Measurements from ENCODE around the gene RHO. TPM values are rescaled to one million over a fixed set of nuclear protein-coding genes. Genes with fewer than 3 reads are reported as not detected.
"Not testable (repeated sequence)": the region's sequence is repeated elsewhere in the genome, so short reads cannot be mapped to it uniquely, and the experiment has no call there.

RHO gene
- total and polyA plus RNA-seq, 2 experiments from 2014 or later = 0.19 TPM; not detected in 1

DNA sequence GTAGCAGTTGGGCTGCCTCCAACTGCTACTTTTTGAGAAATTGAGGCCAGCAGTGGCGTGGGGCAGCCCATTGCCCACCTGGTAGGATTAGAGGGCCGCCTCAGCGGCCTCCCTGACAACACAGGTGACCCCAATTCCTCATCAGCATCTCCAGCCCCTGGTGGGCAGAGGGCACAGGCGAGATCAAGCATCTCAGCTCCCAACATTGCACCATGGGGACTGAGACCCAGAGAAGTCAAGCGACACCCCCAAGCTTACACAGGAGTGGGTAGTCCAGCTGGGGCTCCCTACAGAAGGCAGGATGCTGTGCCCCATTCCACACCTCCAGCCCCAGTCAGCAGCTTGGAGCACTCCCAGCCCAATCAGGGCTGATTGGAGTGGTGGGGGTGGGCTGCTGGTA, 14.3 kb downstream of the RHO start:
- H3K27me3 ChIP-seq = no peaks in the 10 kb centered on the region

DNA sequence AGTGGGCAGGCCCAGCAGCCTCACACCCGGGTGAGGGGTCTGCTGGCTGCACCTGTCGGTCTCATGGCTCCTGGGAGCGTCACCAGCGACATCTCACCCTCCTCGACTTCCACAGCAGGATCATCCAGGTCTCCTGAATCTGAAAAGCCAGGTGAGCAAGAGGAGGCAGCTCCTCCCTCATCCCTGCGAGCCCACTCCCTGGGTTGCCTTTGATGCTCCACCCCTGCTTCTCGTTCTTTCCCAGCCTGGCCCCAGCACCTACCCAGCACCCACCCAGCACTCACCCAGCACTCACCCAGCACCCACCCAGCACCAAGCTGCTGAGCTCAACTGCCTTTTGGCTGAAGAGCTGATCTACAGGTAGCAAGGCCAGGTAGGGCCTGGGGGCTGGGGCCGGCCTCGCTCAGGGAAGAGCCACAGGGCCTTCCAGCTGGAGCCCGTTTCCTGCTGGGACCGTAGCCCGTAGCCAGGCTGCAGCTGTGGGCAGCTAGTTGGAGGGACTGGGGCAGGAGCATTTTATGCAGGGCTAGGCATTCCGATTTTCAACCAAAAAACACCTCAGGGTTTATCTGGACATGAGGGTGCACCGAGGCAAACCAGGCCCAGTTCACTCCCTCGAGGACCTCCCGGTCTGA, 14.8 kb downstream of the RHO start, which contains the start of gene H1-8:
Gene H1-8, plus strand, starts transcription at position 20 of the 635 bp plus-strand sequence. Its CDS starts 44 bp downstream, at position 64.
- 85% methylated on average over 16 of the region's 16 CpGs for WGBS (ENCODE audit: low lambda C conversion rate, missing lambda C conversion rate)
- no peaks in the 10 kb centered on the region for H3K27me3 ChIP-seq
- no peaks in the 10 kb centered on the region for H3K36me3 ChIP-seq (replicated peaks; ENCODE audit: insufficient read depth, low read depth)
- no peaks in the 10 kb centered on the region for H4K20me1 ChIP-seq (ENCODE audit: insufficient read depth, poor library complexity, severe bottlenecking)
- H2AFZ ChIP-seq = no peak within 1 kb of the TSS
- H3K27ac ChIP-seq = no peak within 1 kb of the TSS
- no peak within 1 kb of the TSS for H3K4me2 ChIP-seq
- H3K79me2 ChIP-seq = no peaks in the 10 kb centered on the region
- DNase-seq (ENCODE audit: low spot score) = no peak
- peaks cover 10% of the 10 kb centered on the region for H3K4me1 ChIP-seq (ENCODE audit: insufficient read depth)
- H3K9me3 ChIP-seq (ENCODE audit: low read depth) = no peaks in the 10 kb centered on the region
- no peak within 1 kb of the TSS for H3K4me3 ChIP-seq
- no peaks in the 10 kb centered on the region for H3K9me2 ChIP-seq (replicated peaks; ENCODE audit: insufficient read depth)
- TF ChIP-seq EZH2phosphoT487 (IDR thresholded peaks at IDR 0.05; ENCODE audit: low read depth, severe bottlenecking, unreplicated experiment) (no peak), EZH2 (IDR thresholded peaks at IDR 0.05; ENCODE audit: borderline replicate concordance) (no peak)
- TF ChIP-seq, protein P1, sequence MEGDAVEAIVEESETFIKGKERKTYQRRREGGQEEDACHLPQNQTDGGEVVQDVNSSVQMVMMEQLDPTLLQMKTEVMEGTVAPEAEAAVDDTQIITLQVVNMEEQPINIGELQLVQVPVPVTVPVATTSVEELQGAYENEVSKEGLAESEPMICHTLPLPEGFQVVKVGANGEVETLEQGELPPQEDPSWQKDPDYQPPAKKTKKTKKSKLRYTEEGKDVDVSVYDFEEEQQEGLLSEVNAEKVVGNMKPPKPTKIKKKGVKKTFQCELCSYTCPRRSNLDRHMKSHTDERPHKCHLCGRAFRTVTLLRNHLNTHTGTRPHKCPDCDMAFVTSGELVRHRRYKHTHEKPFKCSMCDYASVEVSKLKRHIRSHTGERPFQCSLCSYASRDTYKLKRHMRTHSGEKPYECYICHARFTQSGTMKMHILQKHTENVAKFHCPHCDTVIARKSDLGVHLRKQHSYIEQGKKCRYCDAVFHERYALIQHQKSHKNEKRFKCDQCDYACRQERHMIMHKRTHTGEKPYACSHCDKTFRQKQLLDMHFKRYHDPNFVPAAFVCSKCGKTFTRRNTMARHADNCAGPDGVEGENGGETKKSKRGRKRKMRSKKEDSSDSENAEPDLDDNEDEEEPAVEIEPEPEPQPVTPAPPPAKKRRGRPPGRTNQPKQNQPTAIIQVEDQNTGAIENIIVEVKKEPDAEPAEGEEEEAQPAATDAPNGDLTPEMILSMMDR (IDR thresholded peaks at IDR 0.05; ENCODE audit: poor library complexity) = no peak

More for the DNA sequence above, 14.3 kb downstream of the RHO start:
- DNase-seq (ENCODE audit: low spot score) = no peak
- Histone ChIP-seq H4K20me1 (ENCODE audit: insufficient read depth, poor library complexity, severe bottlenecking) (no peaks in the 10 kb centered on the region), H3K4me3 (no peak overlapping the region), H3K9me3 (ENCODE audit: low read depth) (no peaks in the 10 kb centered on the region), H3K9me2 (replicated peaks; ENCODE audit: insufficient read depth) (no peaks in the 10 kb centered on the region), H3K27ac (no peak overlapping the region), H3K4me2 (no peak overlapping the region), H2AFZ (no peak overlapping the region), H3K4me1 (ENCODE audit: insufficient read depth) (peaks cover 10% of the 10 kb centered on the region), H3K79me2 (no peaks in the 10 kb centered on the region), H3K36me3 (replicated peaks; ENCODE audit: insufficient read depth, low read depth) (no peaks in the 10 kb centered on the region)
- 93% methylated on average over 5 of the region's 5 CpGs for WGBS (ENCODE audit: low lambda C conversion rate, missing lambda C conversion rate)
- TF ChIP-seq, protein P1 (IDR thresholded peaks at IDR 0.05; ENCODE audit: poor library complexity) = no peak
- no peak for TF ChIP-seq EZH2phosphoT487 (IDR thresholded peaks at IDR 0.05; ENCODE audit: low read depth, severe bottlenecking, unreplicated experiment)
- no peak for TF ChIP-seq EZH2 (IDR thresholded peaks at IDR 0.05; ENCODE audit: borderline replicate concordance)

DNA sequence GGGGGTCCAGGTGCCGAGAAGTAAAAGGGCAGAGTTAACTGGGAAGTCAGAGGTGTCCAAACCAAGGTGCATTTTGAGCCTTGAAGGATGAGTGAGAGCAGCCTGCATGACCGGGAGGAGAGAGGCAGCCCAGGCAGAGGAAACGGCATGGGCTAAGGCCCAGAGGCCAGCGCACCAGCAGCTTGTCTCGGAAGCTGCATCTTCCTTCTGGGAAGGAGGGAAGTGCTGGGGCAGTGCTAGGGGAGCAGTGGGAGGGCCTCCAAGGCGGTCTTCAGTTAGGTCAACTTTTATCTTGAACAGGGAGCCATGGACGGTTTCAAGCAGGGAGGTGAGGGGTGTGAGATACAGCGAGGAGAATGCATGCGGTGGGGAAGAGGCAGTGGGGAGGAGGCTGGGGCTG, 15.6 kb downstream of the RHO start:
- no peaks in the 10 kb centered on the region for H3K79me2 ChIP-seq
- H3K9me2 ChIP-seq (replicated peaks; ENCODE audit: insufficient read depth) = no peaks in the 10 kb centered on the region
- TF ChIP-seq EZH2phosphoT487 (IDR thresholded peaks at IDR 0.05; ENCODE audit: low read depth, severe bottlenecking, unreplicated experiment) (no peak), EZH2 (IDR thresholded peaks at IDR 0.05; ENCODE audit: borderline replicate concordance) (no peak)
- TF ChIP-seq, protein P1 (IDR thresholded peaks at IDR 0.05; ENCODE audit: poor library complexity) = no peak
- no peaks in the 10 kb centered on the region for H4K20me1 ChIP-seq (ENCODE audit: insufficient read depth, poor library complexity, severe bottlenecking)
- no peak overlapping the region for H3K27ac ChIP-seq
- H3K4me3 ChIP-seq = no peak overlapping the region
- no peak for DNase-seq (ENCODE audit: low spot score)
- H3K4me1 ChIP-seq (ENCODE audit: insufficient read depth) = peaks cover 6% of the 10 kb centered on the region
- no peaks in the 10 kb centered on the region for H3K36me3 ChIP-seq (replicated peaks; ENCODE audit: insufficient read depth, low read depth)
- H3K27me3 ChIP-seq = no peaks in the 10 kb centered on the region
- H2AFZ ChIP-seq = no peak overlapping the region
- no peak overlapping the region for H3K4me2 ChIP-seq
- WGBS (ENCODE audit: low lambda C conversion rate, missing lambda C conversion rate) = 86% methylated on average over 8 of the region's 9 CpGs
- no peaks in the 10 kb centered on the region for H3K9me3 ChIP-seq (ENCODE audit: low read depth)

DNA sequence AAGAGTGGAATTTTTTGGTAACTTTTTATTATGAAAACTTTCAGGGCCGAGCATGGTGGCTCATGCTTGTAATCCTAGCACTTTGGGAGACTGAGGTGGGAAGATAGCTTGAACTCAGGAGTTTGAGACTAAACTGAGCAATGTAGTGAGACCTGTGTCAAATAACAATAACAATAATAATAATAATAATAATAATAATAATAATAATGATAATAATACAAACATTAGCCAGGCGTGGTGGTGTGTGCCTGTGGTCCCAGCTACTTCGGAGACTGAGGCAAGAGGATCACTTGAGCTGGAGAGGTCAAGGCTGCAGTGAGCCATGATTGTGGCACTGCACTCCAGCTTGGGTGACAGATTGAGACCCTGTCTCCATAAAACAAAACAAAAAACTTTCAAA, 17.5 kb downstream of the RHO start:
- H3K27ac ChIP-seq; H3K36me3 ChIP-seq (replicated peaks; ENCODE audit: insufficient read depth, low read depth); H2AFZ ChIP-seq; H4K20me1 ChIP-seq (ENCODE audit: insufficient read depth, poor library complexity, severe bottlenecking); H3K4me2 ChIP-seq; DNase-seq (ENCODE audit: low spot score); H3K79me2 ChIP-seq; H3K9me2 ChIP-seq (replicated peaks; ENCODE audit: insufficient read depth); H3K9me3 ChIP-seq (ENCODE audit: low read depth); H3K27me3 ChIP-seq; H3K4me1 ChIP-seq (ENCODE audit: insufficient read depth); H3K4me3 ChIP-seq: not testable (repeated sequence)
- 93% methylated on average over 3 of the region's 3 CpGs for WGBS (ENCODE audit: low lambda C conversion rate, missing lambda C conversion rate)
